HepG2 (cell line): ENCODE results near the gene TEX101. TPM values are rescaled to one million over a fixed set of nuclear protein-coding genes. Genes with fewer than 3 reads are reported as not detected.

Experiments
- ATAC-seq: fragments of 200-7000 bp; cut with Tn5 transposase; 3 replicates; pipeline ENCODE4 v1.9.1; 2020; ENCODE audit warnings: mild to moderate bottlenecking, moderate library complexity
- BruUV-seq: library from RNA; stranded (reverse); fragments of 400-500 nt; replicated peaks from 2 replicates; lab custom pipeline; 2021; lab: Mats Ljungman, UMichigan
- CTCF ChIA-PET: fragments of 300-600 bp; formaldehyde crosslinking; extraction: SDS; loops from one replicate; lab custom pipeline; 2021; ENCODE audit warnings: low total read pairs, inconsistent platforms, low intra/inter-chr PET ratio; lab: Yijun Ruan, JAX
- POLR2A ChIA-PET: fragments of 350-600 bp; sonication (Branson Sonifier 250); formaldehyde crosslinking; loops from one replicate; lab custom pipeline; 2020; ENCODE audit warnings: antibody characterized with exemption, inconsistent platforms; lab: Yijun Ruan, JAX
- DNase-seq: peaks from one replicate; pipeline ENCODE4 v3.0.0-alpha.2; 2015; ENCODE audit warnings: low spot score
- FAIRE-seq: peaks from 3 replicates; lab custom pipeline; 2011; peaks lifted over from hg19 to GRCh38; lab: Jason Lieb, UNC
- H2AFZ ChIP-seq: one replicate; pipeline ENCODE4 v1.6.1; 2011; ENCODE audit warnings: low read length, inconsistent platforms
- H3K27ac ChIP-seq: fragments of 300-600 bp; 3 replicates; pipeline ENCODE4 v1.8.0; 2011; ENCODE audit warnings: mixed run types, mild to moderate bottlenecking, mixed read lengths, low read length, inconsistent platforms; ENCODE audit not compliant: insufficient read depth; ENCODE audit errors: extremely low read length
- H3K27me3 ChIP-seq, 2 experiments: fragments of 200-600 bp in 1 of 2; 2 replicates in 1 of 2; 3 replicates in 1 of 2; pipeline versions ENCODE4 v1.6.0 to v1.8.0; 2011; ENCODE audit warnings: low read length in 2 of 2, mild to moderate bottlenecking in 2 of 2, moderate library complexity in 2 of 2, inconsistent platforms in 1 of 2; ENCODE audit not compliant: insufficient read depth in 2 of 2, control insufficient read depth in 1 of 2
- H3K36me3 ChIP-seq, 2 experiments: fragments of 200-600 bp in 1 of 2; replicated peaks in 1 of 2; 2 replicates in 1 of 2; 3 replicates in 1 of 2; pipeline versions ENCODE4 v1.5.1 to v1.8.0; 2011; ENCODE audit warnings: low read length in 2 of 2, inconsistent platforms in 1 of 2; ENCODE audit not compliant: insufficient read depth in 2 of 2, control insufficient read depth in 1 of 2
- H3K4me1 ChIP-seq: 2 replicates; pipeline ENCODE4 v1.5.1; 2012; ENCODE audit warnings: low read length, inconsistent platforms; ENCODE audit not compliant: insufficient read depth
- H3K4me2 ChIP-seq: 2 replicates; pipeline ENCODE4 v1.6.0; 2011; ENCODE audit warnings: low read depth, low read length, inconsistent platforms
- H3K4me3 ChIP-seq, 3 experiments: fragments of 200-600 bp in 1 of 3; sonication (generic), shearing (Covaris generic) in 1 of 3; replicated peaks in 1 of 3; 2 replicates each; pipeline ENCODE4 v1.5.1; 2011 to 2016; ENCODE audit warnings: low read length in 3 of 3, inconsistent platforms in 2 of 3, low read depth in 2 of 3, mild to moderate bottlenecking in 2 of 3, control low read depth in 1 of 3, mixed read lengths in 1 of 3; ENCODE audit not compliant: insufficient read depth in 1 of 3
- H3K79me2 ChIP-seq: one replicate; pipeline ENCODE4 v1.6.1; 2011; ENCODE audit warnings: low read length, inconsistent platforms; ENCODE audit not compliant: insufficient read depth
- H3K9ac ChIP-seq: 2 replicates; pipeline ENCODE4 v1.6.0; 2011; ENCODE audit warnings: mild to moderate bottlenecking, low read depth, low read length, inconsistent platforms; ENCODE audit not compliant: insufficient read depth
- H3K9me3 ChIP-seq: 2 replicates; pipeline ENCODE4 v1.5.1; 2012; ENCODE audit warnings: mild to moderate bottlenecking, low read length
- H4K20me1 ChIP-seq: 2 replicates; pipeline ENCODE4 v1.6.0; 2011; ENCODE audit warnings: inconsistent platforms, mild to moderate bottlenecking, low read length, moderate library complexity; ENCODE audit not compliant: insufficient read depth
- ATRX ChIP-seq: sonication (generic); formaldehyde crosslinking; IDR thresholded peaks from 2 replicates; pipeline ENCODE4 v1.4.0; 2020; ENCODE audit warnings: missing genetic modification reagents, borderline replicate concordance
- EEA1 ChIP-seq: sonication (generic); formaldehyde crosslinking; IDR thresholded peaks from 2 replicates; pipeline ENCODE4 v1.5.1; 2020; ENCODE audit warnings: mild to moderate bottlenecking, missing genetic modification reagents, borderline replicate concordance
- MNT ChIP-seq: fragments of 450-650 bp; IDR thresholded peaks from 2 replicates; pipeline ENCODE4 v1.6.1; 2016
- SAFB2 ChIP-seq: sonication (generic); formaldehyde crosslinking; IDR thresholded peaks from 2 replicates; pipeline ENCODE4 v1.5.1; 2020; ENCODE audit warnings: missing genetic modification reagents, low read depth, mild to moderate bottlenecking, borderline replicate concordance
- TCF7L2 ChIP-seq: IDR thresholded peaks from 2 replicates; pipeline ENCODE4 v1.6.1; 2011; ENCODE audit warnings: mild to moderate bottlenecking, low read depth, low read length, moderate library complexity
- ZNF101 ChIP-seq: sonication (generic); formaldehyde crosslinking; IDR thresholded peaks from 2 replicates; pipeline ENCODE4 v1.4.0; 2020; ENCODE audit warnings: mild to moderate bottlenecking, low read depth, missing genetic modification reagents, borderline replicate concordance
- ZNF180 ChIP-seq: sonication (generic); formaldehyde crosslinking; IDR thresholded peaks from 2 replicates; pipeline ENCODE4 v1.4.0; 2020; ENCODE audit warnings: low read depth, missing genetic modification reagents, borderline replicate concordance
- ZNF543 ChIP-seq: sonication (generic); formaldehyde crosslinking; IDR thresholded peaks from 2 replicates; pipeline ENCODE4 v1.4.0; 2020; ENCODE audit warnings: mild to moderate bottlenecking, missing genetic modification reagents
- ZNF562 ChIP-seq: sonication (generic); formaldehyde crosslinking; IDR thresholded peaks from 2 replicates; pipeline ENCODE4 v1.8.0; 2022; ENCODE audit warnings: missing genetic modification reagents, borderline replicate concordance
- WGBS: methylation state at CpG from one replicate; pipeline ENCODE4 v1.1.6; 2017; ENCODE audit warnings: low lambda C conversion rate; 5-methylcytosine and 5-hydroxymethylcytosine counted together
- in situ Hi-C: cut with HindIII; loops from 2 replicates; pipeline ENCODE4 v1.10.0; 2017; ENCODE audit warnings: low pct_unique_long_range_greater_than_20kb; ENCODE audit not compliant: extremely low pct_ligation_motif_present
- intact Hi-C: fragments of 100-400 bp; cut with micrococcal nuclease; formaldehyde crosslinking; loops from one replicate; pipeline ENCODE4 v1.10.0; 2022; ENCODE audit not compliant: unreplicated experiment
- polyA plus RNA-seq, 8 experiments: library from polyadenylated mRNA; depleted of rRNA in 3 of 8; stranded (reverse) in 7 of 8; unstranded in 1 of 8; fragments of >200 nt; fragmentation: Illumina TruSeq in 4 of 8; extraction: Trizol in 4 of 8; gene quantifications; 2 replicates each; pipeline versions ENCODE4 v1.2.1 to v1.2.3, GENCODE V29; 2011 to 2016; ENCODE audit warnings: low read depth in 4 of 8, missing spikeins in 1 of 8, mixed read lengths in 1 of 8; ENCODE audit not compliant: insufficient read depth in 1 of 8
- total RNA-seq, 5 experiments: library from RNA; depleted of rRNA; stranded (reverse); fragments of >200 nt; fragmentation: Illumina TruSeq; extraction: Trizol; gene quantifications; 2 replicates each; pipeline ENCODE4 v1.2.3, GENCODE V29; 2016; ENCODE audit warnings: low read depth in 1 of 5

TEX101 gene
- total and polyA plus RNA-seq, 2 of the 13 experiments (the other 11 are each of a cell fraction or from before 2014, with no cell fraction given), result not detected

- WGBS, result 63% methylated on average over 9 of the region's 9 CpGs
- POLR2A ChIA-PET, result no interaction called here
- CTCF ChIA-PET, result no interaction called here
Measured at GRCh38 chr19:43430976-43431375, 16.3 kb downstream of the TEX101 start.

GRCh38 chr19:43433358-43433673, 18.6 kb downstream of the TEX101 start:
- no TSS peak for BruUV-seq
- POLR2A ChIA-PET, result no interaction called here
- intact Hi-C loops, result loop anchor here (1.0 kb wide), 1 partner anchor 86 kb away; no protein-coding TSS in a partner anchor
- no peak for TF ChIP-seq SAFB2 (CRISPR knock-in tag)
- no peak for TF ChIP-seq ZNF543
- no peak for TF ChIP-seq ZNF101 (CRISPR knock-in tag)
- no peak for TF ChIP-seq ZNF562
- TF ChIP-seq EEA1, result no peak
- no peak for TF ChIP-seq TCF7L2
- no peak for TF ChIP-seq ZNF180

More at GRCh38 chr19:43430976-43431375, 16.3 kb downstream of the TEX101 start:
- no peak overlapping the region for H3K4me2 ChIP-seq
- H3K36me3 ChIP-seq, result no peaks in the 10 kb centered on the region
- H3K27ac ChIP-seq, result no peak overlapping the region
- no peaks in the 10 kb centered on the region for H3K79me2 ChIP-seq
- no peak overlapping the region for H3K4me3 ChIP-seq
- no peak for ATAC-seq
- H3K4me1 ChIP-seq, result no peaks in the 10 kb centered on the region
- TF ChIP-seq ATRX (CRISPR knock-in tag) (no peak), MNT (peak; percentile 25; the same call in 1 of the 2 replicates)
- TF ChIP-seq, all 625 proteins: peak for 1
- no peak for DNase-seq
- Histone ChIP-seq H3K9me3 (no peaks in the 10 kb centered on the region), H3K27me3 (no peaks in the 10 kb centered on the region), H4K20me1 (no peaks in the 10 kb centered on the region), H3K9ac (no peak overlapping the region), H2AFZ (no peak overlapping the region)
- in situ Hi-C loops (no loop called here), intact Hi-C loops (no loop called here)
- no TSS peak for BruUV-seq
- FAIRE-seq, result no peak

More at GRCh38 chr19:43433358-43433673, 18.6 kb downstream of the TEX101 start:
- Histone ChIP-seq H3K36me3 (no peaks in the 10 kb centered on the region), H3K9ac (no peak overlapping the region), H4K20me1 (no peaks in the 10 kb centered on the region), H3K27ac (no peak overlapping the region), H3K79me2 (no peaks in the 10 kb centered on the region), H3K9me3 (no peaks in the 10 kb centered on the region), H2AFZ (no peak overlapping the region), H3K4me2 (no peak overlapping the region), H3K27me3 (0 out of 5 replicates have a peak, but pooled peaks cover 0 to under 1% of the 10 kb centered on the region in 2 experiments), H3K4me3 (no peak overlapping the region), H3K4me1 (no peaks in the 10 kb centered on the region)
- in situ Hi-C loops, result no loop called here
- WGBS, result 71% methylated on average over 2 of the region's 2 CpGs
- ATAC-seq (no peak), FAIRE-seq (no peak), DNase-seq (no peak)
- CTCF ChIA-PET, result interaction anchor here (1.5 to 2.1 kb wide), 2 partner anchors 14 to 86 kb away, joined by 7 to 18 read pairs; no protein-coding TSS in a partner anchor
